Epidermal melanocyte (primary cell): ENCODE data around the gene GOLGA8A.
"Not testable (repeated sequence)": the region's sequence is repeated elsewhere in the genome, so short reads cannot be mapped to it uniquely, and the experiment has no call there.

Experiments used
- DNase-seq: peaks from one replicate; pipeline ENCODE4 v3.0.0; 2011; ENCODE audit warnings: low spot score; ENCODE audit not compliant: insufficient read length

The GOLGA8A gene

DNA sequence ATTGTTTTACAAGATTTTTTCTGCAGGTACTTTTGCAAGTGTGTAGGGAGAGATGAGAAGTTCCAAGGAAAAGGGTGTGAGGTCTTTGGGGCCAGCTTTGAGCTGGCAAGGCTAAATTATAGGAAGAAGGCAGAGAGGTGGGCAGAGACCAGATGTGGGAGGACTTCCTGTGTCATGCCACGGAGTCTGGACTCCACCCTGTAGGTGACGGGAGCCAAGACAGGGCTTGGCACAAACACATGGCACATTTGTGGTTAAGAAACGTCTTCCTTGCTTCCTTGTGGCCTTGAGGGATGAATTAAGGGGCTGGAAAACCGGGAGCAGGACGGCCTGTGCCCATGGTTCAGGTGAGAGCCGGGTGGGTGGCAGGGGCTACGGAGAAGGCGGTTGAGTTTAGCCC, 19.2 kb downstream of the GOLGA8A start:
- DNase-seq = not testable (repeated sequence)

DNA sequence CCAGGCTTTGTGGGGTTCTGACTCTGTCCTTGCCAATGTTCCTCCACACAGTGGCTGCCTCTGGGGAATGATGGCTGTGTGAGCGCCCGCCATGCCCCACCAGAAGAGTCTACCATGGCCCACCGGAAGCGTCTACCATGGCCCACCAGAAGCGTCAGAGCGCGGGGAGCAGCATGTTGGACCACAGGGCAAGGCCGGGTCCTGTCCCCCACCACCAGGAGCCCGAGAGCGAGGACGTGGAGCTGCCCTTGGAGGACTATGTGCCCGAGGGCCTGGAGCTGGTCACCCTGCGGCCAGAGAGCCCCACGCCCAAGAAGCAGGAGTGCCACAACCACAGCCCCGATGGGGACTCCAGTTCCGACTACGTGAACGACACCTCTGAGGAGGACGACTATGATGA, 28.1 kb downstream of the GOLGA8A start:
- not testable (repeated sequence) for DNase-seq

DNA sequence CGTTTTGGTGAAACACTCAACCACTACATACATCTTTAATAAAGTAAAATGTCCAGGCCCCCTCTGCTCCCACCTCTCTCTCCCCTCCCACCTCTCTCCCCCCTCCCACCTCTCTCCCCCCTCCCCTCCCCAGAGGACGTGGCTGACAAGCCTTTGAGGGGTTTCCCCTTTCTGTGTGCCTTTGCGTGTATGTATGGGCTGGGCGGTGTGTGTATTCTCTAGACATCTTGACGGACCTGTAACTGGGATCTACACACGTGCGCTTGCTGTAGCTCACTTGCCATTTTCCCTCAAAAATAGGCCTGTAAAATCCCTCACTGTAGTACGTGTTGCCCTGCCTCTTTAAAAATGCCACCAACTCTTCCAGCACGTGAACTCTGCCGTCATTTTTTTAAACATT, 28.6 kb downstream of the GOLGA8A start:
- not testable (repeated sequence) for DNase-seq

- DNase-seq = not testable (repeated sequence)
Observed at GRCh38 chr15:34403899-34404298, 33.7 kb downstream of the GOLGA8A start.

DNA sequence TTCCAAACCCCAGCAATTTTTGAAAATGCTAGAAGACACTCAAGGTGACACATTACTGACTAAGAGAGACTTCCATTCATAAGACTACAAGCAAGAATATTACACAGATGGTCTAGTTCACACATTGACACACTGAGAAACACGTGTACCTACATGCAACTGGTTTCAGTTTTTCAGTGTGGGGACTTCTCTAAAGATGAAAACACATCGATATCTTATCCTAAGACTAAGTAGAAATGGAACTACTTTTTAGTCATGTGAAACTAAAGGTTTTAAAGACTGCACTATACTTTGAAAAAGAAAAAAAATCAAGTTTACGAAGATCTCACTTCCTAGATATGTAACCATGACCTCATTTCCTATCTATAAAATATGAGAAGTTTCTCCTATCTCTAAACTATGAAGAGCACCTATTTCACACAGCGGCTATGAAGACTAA, 34.4 kb downstream of the GOLGA8A start:
- DNase-seq = not testable (repeated sequence)

DNA sequence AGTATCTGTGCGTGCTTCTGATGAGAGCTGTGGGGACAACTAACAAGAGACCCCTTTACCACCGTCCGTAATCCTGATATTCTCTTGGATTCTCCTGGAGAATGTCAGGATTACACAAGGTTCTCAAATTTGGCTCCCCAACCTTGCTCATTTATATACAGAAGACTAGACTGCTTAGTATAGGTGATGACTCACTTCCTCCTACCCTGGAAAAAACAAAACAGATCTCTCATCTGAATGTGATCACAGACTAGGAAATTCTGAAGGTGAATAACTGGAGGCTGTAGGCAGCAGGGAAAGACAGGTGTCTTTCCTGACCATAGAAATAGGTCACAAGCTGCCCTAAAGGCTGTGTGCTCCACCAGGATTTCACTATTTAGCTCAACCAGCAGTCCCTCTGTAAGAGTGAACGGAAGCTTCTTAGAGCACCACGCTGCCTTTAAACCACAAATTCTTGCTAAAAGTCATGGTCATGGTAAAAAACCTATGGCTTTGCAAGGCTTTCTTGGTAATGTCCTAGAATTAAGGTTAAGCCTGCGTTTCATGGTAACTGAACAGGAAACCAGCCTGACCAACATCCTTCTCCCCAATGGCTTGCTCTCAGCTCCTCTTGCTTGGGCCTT, 39.9 kb downstream of the GOLGA8A start:
- DNase-seq = not testable (repeated sequence)

DNA sequence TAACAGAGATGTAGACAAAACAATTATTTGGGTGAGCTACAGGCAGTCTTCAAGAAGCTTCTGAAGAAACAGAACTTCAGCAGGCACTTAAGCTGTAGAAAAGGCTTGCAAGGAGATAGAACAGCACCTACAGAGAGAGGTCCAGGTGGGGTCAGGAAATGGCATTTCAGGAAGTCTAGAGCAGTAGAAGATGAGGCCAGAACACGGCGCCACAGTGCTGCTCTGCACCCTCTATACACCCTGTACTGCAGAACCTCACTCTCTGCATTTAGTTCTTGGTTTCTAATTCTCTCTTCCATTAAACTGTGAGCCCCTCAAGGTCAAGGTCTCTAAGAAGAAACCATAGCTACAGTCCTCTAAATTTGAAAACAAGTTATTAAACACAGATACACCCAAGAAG, 44.6 kb downstream of the GOLGA8A start:
- not testable (repeated sequence) for DNase-seq

DNA sequence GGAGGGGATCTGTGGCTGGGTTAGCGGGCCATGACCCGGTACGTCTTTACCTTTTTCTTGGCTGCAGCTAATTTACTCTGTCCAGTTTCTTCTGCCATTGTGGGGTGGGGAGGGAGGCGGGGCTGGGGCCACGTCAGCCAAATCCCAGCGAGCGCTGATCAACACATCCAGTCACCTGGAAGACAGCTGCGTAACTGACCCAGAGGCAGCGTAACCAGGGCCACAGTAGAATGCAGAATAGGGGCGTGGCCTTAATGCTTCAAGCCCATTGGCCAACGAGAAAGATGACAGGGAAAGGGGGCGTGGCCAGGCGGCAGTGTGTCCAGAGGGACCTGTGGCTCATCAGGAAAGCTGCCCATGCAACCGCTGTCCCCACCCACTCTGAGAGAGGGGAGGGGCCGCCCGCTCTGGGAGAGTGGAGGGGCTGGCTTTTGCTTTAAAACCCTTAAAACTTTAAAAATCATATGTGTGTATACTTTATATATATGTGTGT, 48.0 kb downstream of the GOLGA8A start:
- not testable (repeated sequence) for DNase-seq
